SK-N-SH (cell line): ENCODE data around the gene RTP2. TPM values are rescaled to one million over a fixed set of nuclear protein-coding genes. Genes with fewer than 3 reads are reported as not detected.
"Not testable (repeated sequence)": the region's sequence is repeated elsewhere in the genome, so short reads cannot be mapped to it uniquely, and the experiment has no call there.

Experiments
- CTCF ChIA-PET: fragments of 300-600, 350-600 bp; formaldehyde crosslinking; extraction: SDS; loops from one replicate; lab custom pipeline; 2021; lab: Yijun Ruan, JAX
- POLR2A ChIA-PET: fragments of 350-600 bp; sonication (Branson Sonifier 250); formaldehyde crosslinking; extraction: SDS; loops from one replicate; lab custom pipeline; 2020; ENCODE audit warnings: antibody characterized with exemption, inconsistent platforms; lab: Yijun Ruan, JAX
- DNase-seq: peaks from one replicate; pipeline ENCODE4 v3.0.0; 2012
- H2AFZ ChIP-seq: fragments of 200-600 bp; sonication (generic); 2 replicates; pipeline ENCODE4 v1.8.1; 2016; ENCODE audit warnings: antibody characterized with exemption, mild to moderate bottlenecking, low read depth
- H3F3A ChIP-seq: fragments of 200-600 bp; sonication (generic); replicated peaks from 2 replicates; pipeline ENCODE3; 2016; ENCODE audit warnings: antibody characterized with exemption, mild to moderate bottlenecking; ENCODE audit not compliant: insufficient read depth
- H3K27ac ChIP-seq, 2 experiments: fragments of 200-500 bp in 1 of 2; fragments of 200-600 bp in 1 of 2; sonication (Bioruptor generic) in 1 of 2; sonication (generic), shearing (Covaris generic) in 1 of 2; 2 replicates each; pipeline versions ENCODE4 v1.5.1 to v1.6.1; 2014 to 2016; ENCODE audit warnings: low read depth in 2 of 2, inconsistent platforms in 1 of 2, low read length in 1 of 2, mild to moderate bottlenecking in 1 of 2, mixed read lengths in 1 of 2
- H3K27me3 ChIP-seq: fragments of 200-600 bp; sonication (generic), shearing (Covaris generic); 2 replicates; pipeline ENCODE4 v1.6.1; 2016; ENCODE audit warnings: mixed run types; ENCODE audit not compliant: insufficient read depth
- H3K36me3 ChIP-seq, 2 experiments: fragments of 200-500 bp in 1 of 2; fragments of 200-600 bp in 1 of 2; sonication (Bioruptor generic) in 1 of 2; sonication (generic) in 1 of 2; replicated peaks in 1 of 2; 2 replicates each; pipeline versions ENCODE3 to v1.5.1; 2014 to 2016; ENCODE audit warnings: low read length in 1 of 2, mild to moderate bottlenecking in 1 of 2; ENCODE audit not compliant: insufficient read depth in 2 of 2, control insufficient read depth in 1 of 2
- H3K4me1 ChIP-seq, 2 experiments: fragments of 200-500 bp in 1 of 2; fragments of 200-600 bp in 1 of 2; sonication (Bioruptor generic) in 1 of 2; sonication (generic), shearing (Covaris generic) in 1 of 2; 2 replicates each; pipeline versions ENCODE4 v1.5.1 to v1.6.1; 2014 to 2016; ENCODE audit warnings: low read depth in 1 of 2, low read length in 1 of 2, mixed run types in 1 of 2; ENCODE audit not compliant: insufficient read depth in 2 of 2, control insufficient read depth in 1 of 2
- H3K4me2 ChIP-seq: fragments of 200-600 bp; sonication (generic), shearing (Covaris generic); 2 replicates; pipeline ENCODE4 v1.6.1; 2017; ENCODE audit warnings: mixed run types
- H3K4me3 ChIP-seq, 2 experiments: fragments of 200-500 bp in 1 of 2; fragments of 200-600 bp in 1 of 2; sonication (Bioruptor generic) in 1 of 2; sonication (generic), shearing (Covaris generic) in 1 of 2; 2 replicates each; pipeline versions ENCODE4 v1.5.1 to v1.8.1; 2014 to 2016; ENCODE audit warnings: low read depth in 2 of 2, inconsistent platforms in 1 of 2, low read length in 1 of 2, mild to moderate bottlenecking in 1 of 2, mixed read lengths in 1 of 2, moderate library complexity in 1 of 2
- H3K79me2 ChIP-seq: fragments of 200-600 bp; sonication (generic); 2 replicates; pipeline ENCODE4 v1.8.1; 2017; ENCODE audit warnings: mild to moderate bottlenecking; ENCODE audit not compliant: insufficient read depth
- H3K9ac ChIP-seq: fragments of 200-600 bp; sonication (generic); 2 replicates; pipeline ENCODE4 v1.6.1; 2017; ENCODE audit warnings: mixed run types
- H3K9me2 ChIP-seq: fragments of 200-600 bp; sonication (generic); 2 replicates; pipeline ENCODE4 v1.6.1; 2017; ENCODE audit warnings: mixed run types
- H3K9me3 ChIP-seq: fragments of 200-600 bp; sonication (generic); 2 replicates; pipeline ENCODE4 v1.6.1; 2017; ENCODE audit warnings: mixed run types, mild to moderate bottlenecking, moderate library complexity
- H4K20me1 ChIP-seq: fragments of 200-600 bp; sonication (generic); 2 replicates; pipeline ENCODE4 v1.6.1; 2017; ENCODE audit warnings: mild to moderate bottlenecking, mixed run types; ENCODE audit not compliant: insufficient read depth
- CHD2 ChIP-seq: fragments of 150-350 bp; IDR thresholded peaks from 2 replicates; pipeline ENCODE4 v1.6.1; 2018; ENCODE audit warnings: low read length; ENCODE audit not compliant: partially characterized antibody
- FOXJ3 ChIP-seq: sonication (generic); formaldehyde crosslinking; IDR thresholded peaks from 2 replicates; pipeline ENCODE4 v1.5.1; 2020; ENCODE audit warnings: mild to moderate bottlenecking, missing genetic modification reagents
- FOXM1 ChIP-seq: IDR thresholded peaks from 2 replicates; pipeline ENCODE4 v1.4.0; 2012; ENCODE audit warnings: low read depth, mild to moderate bottlenecking
- GABPA ChIP-seq: IDR thresholded peaks from 2 replicates; pipeline ENCODE4 v1.4.0; 2012; ENCODE audit warnings: low read depth, mild to moderate bottlenecking
- MAX ChIP-seq: IDR thresholded peaks from 2 replicates; pipeline ENCODE4 v1.4.0; 2012; ENCODE audit warnings: low read depth
- MEF2A ChIP-seq: IDR thresholded peaks from 2 replicates; pipeline ENCODE4 v1.4.0; 2012; ENCODE audit warnings: low read depth, borderline replicate concordance
- NFIC ChIP-seq: IDR thresholded peaks from 2 replicates; pipeline ENCODE4 v1.4.0; 2012; ENCODE audit warnings: borderline replicate concordance
- NRF1 ChIP-seq: IDR thresholded peaks from 2 replicates; pipeline ENCODE4 v1.6.1; 2012; ENCODE audit warnings: low read depth, mild to moderate bottlenecking, low read length
- RAD21 ChIP-seq: IDR thresholded peaks from 2 replicates; pipeline ENCODE4 v1.6.1; 2012; ENCODE audit warnings: mild to moderate bottlenecking, low read length
- RCOR1 ChIP-seq: fragments of 150-350 bp; IDR thresholded peaks from 2 replicates; pipeline ENCODE4 v1.6.1; 2017; ENCODE audit warnings: antibody characterized with exemption, low read length
- SMC3 ChIP-seq: IDR thresholded peaks from 2 replicates; pipeline ENCODE4 v1.6.1; 2012; ENCODE audit warnings: low read depth, low read length, improper control_type of control experiment
- TCF12 ChIP-seq: IDR thresholded peaks from 2 replicates; pipeline ENCODE4 v1.4.0; 2012
- USF1 ChIP-seq: IDR thresholded peaks from 2 replicates; pipeline ENCODE4 v1.4.0; 2012; ENCODE audit warnings: low read depth, borderline replicate concordance
- YY1 ChIP-seq: IDR thresholded peaks from 2 replicates; pipeline ENCODE4 v1.4.0; 2012; ENCODE audit warnings: low read depth, mild to moderate bottlenecking
- WGBS: methylation state at CpG from one replicate; pipeline ENCODE4 v1.1.6; 2017; ENCODE audit warnings: low lambda C conversion rate; 5-methylcytosine and 5-hydroxymethylcytosine counted together
- polyA plus RNA-seq, 3 experiments: library from polyadenylated mRNA; depleted of rRNA; stranded (reverse); fragments of >200 nt; gene quantifications; 2 replicates each; pipeline ENCODE4 v1.2.3, GENCODE V29; 2012

RTP2 gene
- polyA plus RNA-seq, 1 of the 3 experiments (the other 2 are of a cell fraction) = 0.07 TPM

- CTCF ChIA-PET = interaction anchor here (2.1 kb wide), 1 partner anchor 366 kb away, joined by 14 read pairs; no protein-coding TSS in a partner anchor
- Histone ChIP-seq H3K4me2 (no peak overlapping the region), H3K9me2 (no peaks in the 10 kb centered on the region), H2AFZ (no peak overlapping the region), H3K36me3 (no peaks in the 10 kb centered on the region), H3K9me3 (peaks cover 7% of the 10 kb centered on the region; the same call in 1 of the 2 replicates), H3F3A (peaks cover 4% of the 10 kb centered on the region), H3K79me2 (no peaks in the 10 kb centered on the region), H3K27me3 (peaks cover 25% of the 10 kb centered on the region; the same call in 1 of the 2 replicates), H3K9ac (no peak overlapping the region), H3K4me1 (no peaks in the 10 kb centered on the region), H3K4me3 (no peak overlapping the region), H3K27ac (no peak overlapping the region), H4K20me1 (no peaks in the 10 kb centered on the region)
- 7% methylated on average over 2 of the region's 2 CpGs for WGBS
- no peak for DNase-seq
- POLR2A ChIA-PET = no interaction called here
- no peak for TF ChIP-seq MAX
- TF ChIP-seq SMC3 = no peak
- TF ChIP-seq FOXJ3 (CRISPR knock-in tag) = no peak
- TF ChIP-seq TCF12 = no peak
- TF ChIP-seq MEF2A = no peak
- no peak for TF ChIP-seq YY1
- TF ChIP-seq NRF1 = no peak
- no peak for TF ChIP-seq GABPA
- TF ChIP-seq RAD21 = no peak
- TF ChIP-seq FOXM1 = no peak
- no peak for TF ChIP-seq USF1
- no peak for TF ChIP-seq RCOR1
Measured at GRCh38 chr3:187684880-187685279, 17.5 kb downstream of the RTP2 start.

- peaks cover 7% of the 10 kb centered on the region; the same call in 1 of the 2 replicates for H3K9me3 ChIP-seq
- H3K9me2 ChIP-seq = no peaks in the 10 kb centered on the region
- no peak for DNase-seq
- H2AFZ ChIP-seq = no peak overlapping the region
- no peaks in the 10 kb centered on the region for H3K36me3 ChIP-seq
- H3K4me3 ChIP-seq = no peak overlapping the region
- no peak overlapping the region for H3K4me2 ChIP-seq
- no peaks in the 10 kb centered on the region for H3K4me1 ChIP-seq
- H3F3A ChIP-seq = peaks cover 4% of the 10 kb centered on the region
- CTCF ChIA-PET = interaction anchor here (0.7 to 2.1 kb wide), 2 partner anchors 365 to 464 kb away, joined by 3 to 14 read pairs; no protein-coding TSS in a partner anchor
- H3K79me2 ChIP-seq = no peaks in the 10 kb centered on the region
- H3K27me3 ChIP-seq = peaks cover 25% of the 10 kb centered on the region; the same call in 1 of the 2 replicates
- H3K27ac ChIP-seq = no peak overlapping the region
- H4K20me1 ChIP-seq = no peaks in the 10 kb centered on the region
- TF ChIP-seq CHD2 = no peak
- no peak for TF ChIP-seq RCOR1
- TF ChIP-seq NFIC = no peak
- H3K9ac ChIP-seq = no peak overlapping the region
- POLR2A ChIA-PET = no interaction called here
- WGBS = 9% methylated on average over 1 of the region's 1 CpG
Measured at GRCh38 chr3:187684444-187684843, 17.9 kb downstream of the RTP2 start.

GRCh38 chr3:187681756-187682155 is 20.6 kb downstream of the RTP2 start:
- H3K9ac ChIP-seq, H3K4me2 ChIP-seq, H2AFZ ChIP-seq, H3K79me2 ChIP-seq, H3F3A ChIP-seq, H3K9me3 ChIP-seq, H3K4me1 ChIP-seq, DNase-seq, H3K27ac ChIP-seq, H3K4me3 ChIP-seq, H3K9me2 ChIP-seq, H3K36me3 ChIP-seq, H4K20me1 ChIP-seq, POLR2A ChIA-PET: not testable (repeated sequence)
- H3K27me3 ChIP-seq = peaks cover 13% of the 10 kb centered on the region; the same call in 1 of the 2 replicates
- CTCF ChIA-PET = interaction anchor here (0.8 to 5.1 kb wide), 6 partner anchors 12 to 1528 kb away, joined by 3 to 192 read pairs (median 26); partner anchors contain the start of gene SST
- 5% methylated on average over 10 of the region's 11 CpGs for WGBS
